ENCODE results near the gene HLA-A. TPM values are rescaled to one million over a fixed set of nuclear protein-coding genes. Genes with fewer than 3 reads are reported as not detected.

The HLA-A gene
- total and polyA plus RNA-seq, 9 of the 15 experiments (the other 6 are each of a cell fraction or from before 2014, with no cell fraction given) = 0.46 to 3.3 TPM; not detected in 7

- intact Hi-C loops (cut with micrococcal nuclease) = no loop called here
- FAIRE-seq = no peak
- TF ChIP-seq SMAD4 (CRISPR knock-in tag; conservative IDR thresholded peaks at IDR 0.05) = no peak
- no peak for TF ChIP-seq ZBTB43 (CRISPR knock-in tag; IDR thresholded peaks at IDR 0.05)
- TF ChIP-seq ZBTB17 (CRISPR knock-in tag; IDR thresholded peaks at IDR 0.05) = no peak
- TF ChIP-seq ZNF57 (CRISPR knock-in tag; IDR thresholded peaks at IDR 0.05) = no peak
- no peak for TF ChIP-seq LCOR (CRISPR knock-in tag; IDR thresholded peaks at IDR 0.05)
- no peak for TF ChIP-seq TBP (optimal IDR thresholded peaks at IDR 0.05; ENCODE audit: low read depth, low read length)
- TF ChIP-seq, protein P1, sequence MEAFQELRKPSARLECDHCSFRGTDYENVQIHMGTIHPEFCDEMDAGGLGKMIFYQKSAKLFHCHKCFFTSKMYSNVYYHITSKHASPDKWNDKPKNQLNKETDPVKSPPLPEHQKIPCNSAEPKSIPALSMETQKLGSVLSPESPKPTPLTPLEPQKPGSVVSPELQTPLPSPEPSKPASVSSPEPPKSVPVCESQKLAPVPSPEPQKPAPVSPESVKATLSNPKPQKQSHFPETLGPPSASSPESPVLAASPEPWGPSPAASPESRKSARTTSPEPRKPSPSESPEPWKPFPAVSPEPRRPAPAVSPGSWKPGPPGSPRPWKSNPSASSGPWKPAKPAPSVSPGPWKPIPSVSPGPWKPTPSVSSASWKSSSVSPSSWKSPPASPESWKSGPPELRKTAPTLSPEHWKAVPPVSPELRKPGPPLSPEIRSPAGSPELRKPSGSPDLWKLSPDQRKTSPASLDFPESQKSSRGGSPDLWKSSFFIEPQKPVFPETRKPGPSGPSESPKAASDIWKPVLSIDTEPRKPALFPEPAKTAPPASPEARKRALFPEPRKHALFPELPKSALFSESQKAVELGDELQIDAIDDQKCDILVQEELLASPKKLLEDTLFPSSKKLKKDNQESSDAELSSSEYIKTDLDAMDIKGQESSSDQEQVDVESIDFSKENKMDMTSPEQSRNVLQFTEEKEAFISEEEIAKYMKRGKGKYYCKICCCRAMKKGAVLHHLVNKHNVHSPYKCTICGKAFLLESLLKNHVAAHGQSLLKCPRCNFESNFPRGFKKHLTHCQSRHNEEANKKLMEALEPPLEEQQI (IDR thresholded peaks at IDR 0.05) = no peak
- TF ChIP-seq SFPQ (IDR thresholded peaks at IDR 0.05; ENCODE audit: low read depth, low read length) = no peak
- no peak for TF ChIP-seq XRCC5 (IDR thresholded peaks at IDR 0.05; ENCODE audit: low read depth, low read length)
- no peak for TF ChIP-seq CTBP1 (IDR thresholded peaks at IDR 0.05; ENCODE audit: borderline replicate concordance)
- TF ChIP-seq, protein P2, sequence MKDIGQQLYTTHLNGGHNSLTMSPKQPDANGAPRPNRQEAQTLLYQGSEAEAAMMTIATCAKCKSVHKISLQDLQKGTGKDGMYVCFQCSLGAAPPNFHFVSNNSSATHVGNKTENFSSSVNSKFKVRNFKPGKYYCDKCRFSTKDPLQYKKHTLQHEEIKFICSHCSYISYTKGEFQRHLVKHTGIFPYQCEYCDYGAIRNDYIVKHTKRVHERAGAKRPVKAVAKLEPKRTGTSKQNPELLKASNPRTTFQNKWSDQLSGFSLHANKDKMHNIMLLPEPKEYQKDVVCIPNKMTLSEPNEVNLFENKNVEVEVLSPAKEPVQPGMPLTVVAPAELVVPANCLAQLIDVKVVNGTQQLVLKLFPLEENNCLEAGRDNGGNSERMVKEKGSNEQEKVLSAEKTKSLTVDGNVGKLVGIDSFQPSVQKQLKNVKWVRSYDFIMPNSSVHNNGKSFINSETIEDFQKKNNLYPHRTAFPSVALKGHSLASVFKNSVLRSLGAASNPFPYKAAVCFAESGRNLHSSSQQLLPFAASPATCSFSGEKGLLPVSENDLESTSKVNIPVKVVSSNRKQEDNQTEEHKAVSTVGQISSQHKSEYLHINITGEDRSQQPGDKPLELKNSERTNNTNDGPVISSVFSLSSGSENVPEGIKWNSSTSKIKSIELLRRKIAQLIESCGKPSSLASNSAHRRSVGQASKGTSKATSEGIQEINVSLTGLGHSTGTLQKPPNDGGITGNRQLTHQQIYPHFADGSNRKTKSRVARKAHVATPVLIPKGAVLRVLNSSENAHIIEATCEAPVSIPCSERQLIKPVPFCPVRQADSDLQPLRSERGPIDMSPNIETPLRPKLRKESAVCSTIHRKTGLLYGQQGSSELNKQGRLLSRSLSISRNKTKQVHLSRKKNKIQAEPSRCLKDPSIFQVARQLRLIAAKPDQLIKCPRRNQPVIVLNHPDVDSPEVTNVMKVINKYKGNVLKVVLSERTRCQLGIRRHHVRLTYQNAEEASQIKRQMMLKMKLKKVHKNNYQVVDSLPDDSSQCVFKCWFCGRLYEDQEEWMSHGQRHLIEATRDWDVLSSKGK (CRISPR knock-in tag; IDR thresholded peaks at IDR 0.05) = no peak
- no peak for TF ChIP-seq ZSCAN29 (IDR thresholded peaks at IDR 0.05)
These were observed 49.6 kb upstream of the HLA-A start for GRCh38 chr6:29892696-29893095.

More at GRCh38 chr6:29892696-29893095, 49.6 kb upstream of the HLA-A start:
- Histone ChIP-seq H3K9me3 (replicated peaks; ENCODE audit: control insufficient read depth, insufficient read depth, low read depth, low read length) (no peaks in the 10 kb centered on the region), H3K36me3 (ENCODE audit: control insufficient read depth, insufficient read depth, low read length) (no peaks in the 10 kb centered on the region), H3K9me1 (ENCODE audit: control insufficient read depth, insufficient read depth, low read length) (no peaks in the 10 kb centered on the region), H3K4me2 (ENCODE audit: insufficient read depth, low read length) (no peak overlapping the region), H2AFZ (ENCODE audit: low read depth, low read length) (no peak overlapping the region), H3K9ac (ENCODE audit: insufficient read depth in 1 of 2, low read depth in 2 of 2, low read length in 2 of 2) (no peak overlapping the region), H3K4me3 (no peak overlapping the region), H3K27ac (ENCODE audit: extremely low read depth, low read depth, low read length) (no peak overlapping the region), H3K4me1 (replicated peaks in 1 of 2; ENCODE audit: control insufficient read depth in 2 of 2, insufficient read depth in 2 of 2, low read length in 2 of 2) (peaks cover 0 to 10% of the 10 kb centered on the region in 2 experiments; a peak in 1 of 5 replicates), H3K27me3 (ENCODE audit: control insufficient read depth in 2 of 2, insufficient read depth in 2 of 2, low read length in 2 of 2) (peaks cover 4 to 17% of the 10 kb centered on the region in 2 experiments; a peak in 4 of 5 replicates), H4K20me1 (replicated peaks; ENCODE audit: control insufficient read depth, insufficient read depth, low read length) (no peaks in the 10 kb centered on the region), H3K79me2 (ENCODE audit: control insufficient read depth, insufficient read depth, low read length) (no peaks in the 10 kb centered on the region)
- DNase-seq (ENCODE audit: extremely low read depth in 1 of 4, low spot score in 3 of 4) (no peak), ATAC-seq (no peak)
- in situ Hi-C loops (cut with MboI) = no loop called here
- POLR2A ChIA-PET = no interaction called here
- BruUV-seq (replicated peaks) = no TSS peak
- CTCF ChIA-PET (ENCODE audit: low intra/inter-chr PET ratio) = no interaction called here
